HepG2 (cell line): ENCODE results near the gene RNF114. TPM values are rescaled to one million over a fixed set of nuclear protein-coding genes. Genes with fewer than 3 reads are reported as not detected.

ENCODE experiments used
- ELF3 ChIP-seq: IDR thresholded peaks from 2 replicates; pipeline ENCODE4 v1.6.1; 2016; ENCODE audit warnings: missing genetic modification reagents, missing compliant biosample characterization
- FOSL1 ChIP-seq: sonication (generic); formaldehyde crosslinking; IDR thresholded peaks from 2 replicates; pipeline ENCODE4 v1.9.0; 2021; ENCODE audit warnings: missing genetic modification reagents, borderline replicate concordance
- KLF11 ChIP-seq: IDR thresholded peaks from 2 replicates; pipeline ENCODE4 v1.6.1; 2016; ENCODE audit warnings: missing compliant biosample characterization
- MBD4 ChIP-seq: IDR thresholded peaks from 2 replicates; pipeline ENCODE4 v1.6.1; 2012; ENCODE audit warnings: low read length, inconsistent platforms, borderline replicate concordance
- ONECUT2 ChIP-seq: sonication (generic); formaldehyde crosslinking; IDR thresholded peaks from 2 replicates; pipeline ENCODE4 v1.4.0; 2020; ENCODE audit warnings: missing genetic modification reagents
- SAFB2 ChIP-seq: sonication (generic); formaldehyde crosslinking; IDR thresholded peaks from 2 replicates; pipeline ENCODE4 v1.5.1; 2020; ENCODE audit warnings: missing genetic modification reagents, low read depth, mild to moderate bottlenecking, borderline replicate concordance
- TFDP1 ChIP-seq: IDR thresholded peaks from 2 replicates; pipeline ENCODE4 v1.6.1; 2016; ENCODE audit warnings: missing compliant biosample characterization, missing genetic modification reagents, borderline replicate concordance
- ZMYM2 ChIP-seq: sonication (generic); formaldehyde crosslinking; IDR thresholded peaks from 2 replicates; pipeline ENCODE4 v1.8.0; 2022; ENCODE audit warnings: mild to moderate bottlenecking, missing genetic modification reagents
- ZNF547 ChIP-seq: sonication (generic); formaldehyde crosslinking; IDR thresholded peaks from 2 replicates; pipeline ENCODE4 v1.5.1; 2020; ENCODE audit warnings: mild to moderate bottlenecking, missing genetic modification reagents
- ZNF567 ChIP-seq: sonication (generic); formaldehyde crosslinking; IDR thresholded peaks from 2 replicates; pipeline ENCODE4 v1.8.1; 2023; ENCODE audit warnings: mild to moderate bottlenecking, missing genetic modification reagents, borderline replicate concordance
- ZNF646 ChIP-seq: sonication (generic); formaldehyde crosslinking; IDR thresholded peaks from 2 replicates; pipeline ENCODE4 v1.9.0; 2021; ENCODE audit warnings: mild to moderate bottlenecking, missing genetic modification reagents
- ZNF672 ChIP-seq: sonication (generic); formaldehyde crosslinking; IDR thresholded peaks from 2 replicates; pipeline ENCODE4 v1.8.1; 2022; ENCODE audit warnings: missing genetic modification reagents
- ZNF704 ChIP-seq: sonication (generic); formaldehyde crosslinking; IDR thresholded peaks from 2 replicates; pipeline ENCODE4 v1.8.1; 2023; ENCODE audit warnings: mild to moderate bottlenecking, inconsistent platforms, moderate library complexity, missing genetic modification reagents, borderline replicate concordance
- ZNF709 ChIP-seq: sonication (generic); formaldehyde crosslinking; IDR thresholded peaks from 2 replicates; pipeline ENCODE4 v1.5.0; 2020; ENCODE audit warnings: mild to moderate bottlenecking, missing genetic modification reagents
- ZSCAN25 ChIP-seq: sonication (generic); formaldehyde crosslinking; IDR thresholded peaks from 2 replicates; pipeline ENCODE4 v1.8.0; 2022; ENCODE audit warnings: mild to moderate bottlenecking, missing genetic modification reagents
- polyA plus RNA-seq, 8 experiments: library from polyadenylated mRNA; depleted of rRNA in 3 of 8; stranded (reverse) in 7 of 8; unstranded in 1 of 8; fragments of >200 nt; fragmentation: Illumina TruSeq in 4 of 8; extraction: Trizol in 4 of 8; gene quantifications; 2 replicates each; pipeline versions ENCODE4 v1.2.1 to v1.2.3, GENCODE V29; 2011 to 2016; ENCODE audit warnings: low read depth in 4 of 8, missing spikeins in 1 of 8, mixed read lengths in 1 of 8; ENCODE audit not compliant: insufficient read depth in 1 of 8
- total RNA-seq, 5 experiments: library from RNA; depleted of rRNA; stranded (reverse); fragments of >200 nt; fragmentation: Illumina TruSeq; extraction: Trizol; gene quantifications; 2 replicates each; pipeline ENCODE4 v1.2.3, GENCODE V29; 2016; ENCODE audit warnings: low read depth in 1 of 5
- TF ChIP-seq, protein P1 (sequence below): sonication (generic); formaldehyde crosslinking; conservative IDR thresholded peaks from 2 replicates; pipeline ENCODE4 v1.8.1; 2023; ENCODE audit warnings: missing genetic modification reagents
- TF ChIP-seq, protein P2 (sequence below): sonication (generic); formaldehyde crosslinking; IDR thresholded peaks from 2 replicates; pipeline ENCODE4 v1.8.0; 2022; ENCODE audit warnings: mild to moderate bottlenecking, missing genetic modification reagents, moderate library complexity

The RNF114 gene
- total and polyA plus RNA-seq, 2 of the 13 experiments (the other 11 are each of a cell fraction or from before 2014, with no cell fraction given), result 119 to 126 TPM

DNA sequence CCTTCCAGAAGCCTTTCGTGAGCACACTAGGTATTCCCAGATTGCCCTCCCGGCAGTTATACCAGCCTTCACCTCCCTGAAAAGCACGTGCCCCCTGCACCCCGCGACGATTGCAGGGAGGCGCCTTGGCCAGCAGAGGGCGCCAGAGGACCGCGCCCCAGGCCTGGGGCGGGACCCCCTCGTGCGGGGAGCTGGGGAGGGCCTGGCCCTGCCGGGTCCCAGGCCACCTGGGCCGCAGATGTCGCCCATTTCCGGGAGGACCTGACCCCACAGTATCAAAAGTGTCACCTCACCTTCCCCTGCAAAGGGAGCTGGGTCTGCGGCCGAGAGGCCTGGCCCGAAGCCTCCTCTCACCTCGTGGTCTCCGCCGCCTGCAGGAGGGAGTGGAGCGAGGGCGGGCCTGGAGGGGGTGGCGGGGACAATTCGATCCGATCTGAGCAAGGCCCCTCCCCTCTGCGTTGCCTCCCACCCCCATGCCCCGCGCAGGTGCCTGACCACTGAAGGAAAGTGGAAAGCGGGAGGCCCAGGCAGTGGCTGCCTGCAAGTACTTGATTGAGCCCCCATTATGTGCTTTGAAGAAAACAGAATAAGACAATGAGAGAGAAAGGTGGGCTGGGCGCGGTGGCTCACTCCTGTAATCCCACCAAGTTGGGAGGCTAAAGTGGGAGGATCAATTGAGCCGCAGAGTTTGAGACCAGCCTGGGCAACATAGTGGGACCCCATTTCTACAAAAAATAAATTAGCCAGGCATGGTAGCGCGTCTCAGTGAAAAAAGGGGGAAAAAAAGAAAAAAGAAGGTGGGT, 43.0 kb downstream of the RNF114 start (continued):
- TF ChIP-seq ZNF646 (CRISPR knock-in tag), result no peak
- TF ChIP-seq, protein P1, sequence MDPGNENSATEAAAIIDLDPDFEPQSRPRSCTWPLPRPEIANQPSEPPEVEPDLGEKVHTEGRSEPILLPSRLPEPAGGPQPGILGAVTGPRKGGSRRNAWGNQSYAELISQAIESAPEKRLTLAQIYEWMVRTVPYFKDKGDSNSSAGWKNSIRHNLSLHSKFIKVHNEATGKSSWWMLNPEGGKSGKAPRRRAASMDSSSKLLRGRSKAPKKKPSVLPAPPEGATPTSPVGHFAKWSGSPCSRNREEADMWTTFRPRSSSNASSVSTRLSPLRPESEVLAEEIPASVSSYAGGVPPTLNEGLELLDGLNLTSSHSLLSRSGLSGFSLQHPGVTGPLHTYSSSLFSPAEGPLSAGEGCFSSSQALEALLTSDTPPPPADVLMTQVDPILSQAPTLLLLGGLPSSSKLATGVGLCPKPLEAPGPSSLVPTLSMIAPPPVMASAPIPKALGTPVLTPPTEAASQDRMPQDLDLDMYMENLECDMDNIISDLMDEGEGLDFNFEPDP (CRISPR knock-in tag), result peak; percentile 74; the same call in 1 of the 2 replicates
- TF ChIP-seq MBD4, result no peak
- peak; percentile 33; the same call in 1 of the 2 replicates for TF ChIP-seq ELF3
- TF ChIP-seq ZNF704 (CRISPR knock-in tag), result 0 out of 2 replicates have a peak, but pooled peaks have one; percentile 70
- TF ChIP-seq ZNF547 (CRISPR knock-in tag), result peak; percentile 86
- TF ChIP-seq SAFB2 (CRISPR knock-in tag), result no peak
- peak; percentile 47; the same call in 1 of the 2 replicates for TF ChIP-seq FOSL1
- peak; percentile 68; the same call in 1 of the 2 replicates for TF ChIP-seq ZMYM2 (CRISPR knock-in tag)
- TF ChIP-seq ZNF567 (CRISPR knock-in tag), result peak; percentile 64; the same call in 1 of the 2 replicates
- TF ChIP-seq ZSCAN25 (CRISPR knock-in tag), result peak; percentile 90
- no peak for TF ChIP-seq KLF11 (CRISPR knock-in tag)
- TF ChIP-seq ZNF672 (CRISPR knock-in tag), result no peak
- TF ChIP-seq, protein P2, sequence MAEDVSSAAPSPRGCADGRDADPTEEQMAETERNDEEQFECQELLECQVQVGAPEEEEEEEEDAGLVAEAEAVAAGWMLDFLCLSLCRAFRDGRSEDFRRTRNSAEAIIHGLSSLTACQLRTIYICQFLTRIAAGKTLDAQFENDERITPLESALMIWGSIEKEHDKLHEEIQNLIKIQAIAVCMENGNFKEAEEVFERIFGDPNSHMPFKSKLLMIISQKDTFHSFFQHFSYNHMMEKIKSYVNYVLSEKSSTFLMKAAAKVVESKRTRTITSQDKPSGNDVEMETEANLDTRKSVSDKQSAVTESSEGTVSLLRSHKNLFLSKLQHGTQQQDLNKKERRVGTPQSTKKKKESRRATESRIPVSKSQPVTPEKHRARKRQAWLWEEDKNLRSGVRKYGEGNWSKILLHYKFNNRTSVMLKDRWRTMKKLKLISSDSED (CRISPR knock-in tag), result no peak
- 0 out of 2 replicates have a peak, but pooled peaks have one; percentile 17 for TF ChIP-seq ZNF709 (CRISPR knock-in tag)
- peak; percentile 89; the same call in 1 of the 2 replicates for TF ChIP-seq TFDP1 (CRISPR knock-in tag)
- peak; percentile 54; the same call in 1 of the 2 replicates for TF ChIP-seq ONECUT2 (CRISPR knock-in tag)
